IMR-90 (cell line): ENCODE results near the gene ELP4. TPM values are rescaled to one million over a fixed set of nuclear protein-coding genes. Genes with fewer than 3 reads are reported as not detected.

Experiments
- ATAC-seq: fragments of 200-7000 bp; cut with Tn5 transposase; 2 replicates; pipeline ENCODE4 v1.9.1; 2020; ENCODE audit warnings: low read depth, mild to moderate bottlenecking, moderate library complexity
- BruUV-seq: library from RNA; stranded (reverse); fragments of 400-500 nt; replicated peaks from 2 replicates; lab custom pipeline; 2021; lab: Mats Ljungman, UMichigan
- CTCF ChIA-PET: fragments of 300-600 bp; formaldehyde crosslinking; extraction: SDS; loops from one replicate; lab custom pipeline; 2021; ENCODE audit warnings: antibody characterized with exemption; lab: Yijun Ruan, JAX
- POLR2A ChIA-PET: fragments of 300-600 bp; sonication (Branson Sonifier 250); formaldehyde crosslinking; loops from one replicate; lab custom pipeline; 2022; ENCODE audit warnings: antibody characterized with exemption; ENCODE audit not compliant: unreplicated experiment; lab: Charles Lee
- DNase-seq: peaks from one replicate; pipeline ENCODE4 v3.0.0; 2013
- H2AFZ ChIP-seq: replicated peaks from 2 replicates; pipeline ENCODE3; 2013; ENCODE audit warnings: low read length, mild to moderate bottlenecking; ENCODE audit not compliant: poor library complexity
- H2AK5ac ChIP-seq: 2 replicates; pipeline ENCODE4 v1.6.1; 2013; ENCODE audit warnings: low read depth, low read length, inconsistent platforms
- H2AK9ac ChIP-seq: replicated peaks from 2 replicates; pipeline ENCODE3; 2013; ENCODE audit warnings: mild to moderate bottlenecking, low read depth, low read length, moderate library complexity; ENCODE audit not compliant: poor library complexity
- H2BK120ac ChIP-seq: 2 replicates; pipeline ENCODE4 v1.6.1; 2013; ENCODE audit warnings: low read depth, low read length, inconsistent platforms
- H2BK15ac ChIP-seq: 3 replicates; pipeline ENCODE4 v1.6.1; 2013; ENCODE audit warnings: low read depth, low read length, inconsistent platforms
- H2BK20ac ChIP-seq: 2 replicates; pipeline ENCODE4 v1.6.1; 2013; ENCODE audit warnings: low read depth, mild to moderate bottlenecking, inconsistent platforms, low read length, moderate library complexity
- H2BK5ac ChIP-seq: 2 replicates; pipeline ENCODE4 v1.6.1; 2013; ENCODE audit warnings: mild to moderate bottlenecking, low read depth, low read length, inconsistent platforms; ENCODE audit not compliant: poor library complexity, severe bottlenecking
- H3K14ac ChIP-seq: replicated peaks from 2 replicates; pipeline ENCODE4 v1.6.1; 2013; ENCODE audit warnings: low read depth, low read length, inconsistent platforms
- H3K18ac ChIP-seq: 2 replicates; pipeline ENCODE4 v1.6.1; 2013; ENCODE audit warnings: low read depth, low read length, control low read depth
- H3K23ac ChIP-seq: 2 replicates; pipeline ENCODE4 v1.6.1; 2013; ENCODE audit warnings: low read depth, low read length, inconsistent platforms
- H3K27ac ChIP-seq: 2 replicates; pipeline ENCODE4 v1.5.1; 2013; ENCODE audit warnings: mild to moderate bottlenecking, control low read depth, low read length; ENCODE audit not compliant: insufficient read depth
- H3K27me3 ChIP-seq: 2 replicates; pipeline ENCODE4 v1.6.1; 2013; ENCODE audit warnings: low read length; ENCODE audit not compliant: control insufficient read depth, insufficient read depth
- H3K36me3 ChIP-seq: 2 replicates; pipeline ENCODE4 v1.6.1; 2013; ENCODE audit warnings: low read length, mixed read lengths; ENCODE audit not compliant: control insufficient read depth, insufficient read depth
- H3K4ac ChIP-seq: 2 replicates; pipeline ENCODE4 v1.6.1; 2013; ENCODE audit warnings: low read depth, low read length, inconsistent platforms
- H3K4me1 ChIP-seq: 2 replicates; pipeline ENCODE4 v1.6.1; 2013; ENCODE audit warnings: low read length, mixed read lengths; ENCODE audit not compliant: control insufficient read depth, insufficient read depth
- H3K4me2 ChIP-seq: 2 replicates; pipeline ENCODE4 v1.6.1; 2013; ENCODE audit warnings: low read depth, mild to moderate bottlenecking, control low read depth, low read length, moderate library complexity
- H3K4me3 ChIP-seq: 2 replicates; pipeline ENCODE4 v1.5.1; 2013; ENCODE audit warnings: low read depth, mild to moderate bottlenecking, control low read depth, low read length, moderate library complexity; ENCODE audit not compliant: insufficient read depth
- H3K56ac ChIP-seq: 2 replicates; pipeline ENCODE4 v1.6.1; 2013; ENCODE audit warnings: low read length, inconsistent platforms; ENCODE audit not compliant: insufficient read depth; ENCODE audit errors: extremely low read depth
- H3K79me1 ChIP-seq, 2 experiments: 2 replicates each; pipeline ENCODE4 v1.6.1; 2013; ENCODE audit warnings: low read length in 2 of 2, inconsistent platforms in 1 of 2, low read depth in 1 of 2
- H3K9ac ChIP-seq: 2 replicates; pipeline ENCODE4 v1.6.1; 2013; ENCODE audit warnings: low read depth, low read length, control low read depth
- H3K9me1 ChIP-seq: 2 replicates; pipeline ENCODE4 v1.6.1; 2013; ENCODE audit warnings: low read length, inconsistent platforms; ENCODE audit not compliant: insufficient read depth
- H3K9me3 ChIP-seq: 2 replicates; pipeline ENCODE4 v1.6.1; 2013; ENCODE audit warnings: low read length; ENCODE audit not compliant: control insufficient read depth, insufficient read depth
- H4K20me1 ChIP-seq: 2 replicates; pipeline ENCODE4 v1.6.1; 2013; ENCODE audit warnings: low read length, inconsistent platforms; ENCODE audit not compliant: insufficient read depth
- H4K5ac ChIP-seq: 2 replicates; pipeline ENCODE4 v1.6.1; 2013; ENCODE audit warnings: mild to moderate bottlenecking, low read depth, low read length, control low read depth
- H4K8ac ChIP-seq, 2 experiments: 2 replicates each; pipeline ENCODE4 v1.6.1; 2013; ENCODE audit warnings: low read depth in 2 of 2, low read length in 2 of 2, control low read depth in 1 of 2, inconsistent platforms in 1 of 2
- H4K91ac ChIP-seq: 2 replicates; pipeline ENCODE4 v1.6.1; 2013; ENCODE audit warnings: low read depth, low read length, inconsistent platforms; ENCODE audit not compliant: insufficient read depth
- BHLHE40 ChIP-seq: fragments of 150-350 bp; IDR thresholded peaks from 2 replicates; pipeline ENCODE4 v1.6.1; 2016; ENCODE audit warnings: mild to moderate bottlenecking, low read depth, low read length
- CEBPB ChIP-seq: IDR thresholded peaks from 2 replicates; pipeline ENCODE4 v1.6.1; 2012; ENCODE audit warnings: low read depth, low read length, improper control_type of control experiment
- CHD1 ChIP-seq: IDR thresholded peaks from 2 replicates; pipeline ENCODE4 v1.6.1; 2012; ENCODE audit warnings: low read depth, low read length, improper control_type of control experiment
- FOS ChIP-seq: fragments of 150-350 bp; IDR thresholded peaks from 2 replicates; pipeline ENCODE4 v1.6.1; 2016; ENCODE audit warnings: low read depth, low read length
- MAFK ChIP-seq: IDR thresholded peaks from 2 replicates; pipeline ENCODE4 v1.6.1; 2012; ENCODE audit warnings: low read depth, low read length, improper control_type of control experiment
- MAZ ChIP-seq: IDR thresholded peaks from 2 replicates; pipeline ENCODE4 v1.6.1; 2012; ENCODE audit warnings: low read depth, mild to moderate bottlenecking, low read length, improper control_type of control experiment, moderate library complexity, borderline replicate concordance
- RCOR1 ChIP-seq: IDR thresholded peaks from 2 replicates; pipeline ENCODE4 v1.6.1; 2012; ENCODE audit warnings: mild to moderate bottlenecking, low read length, improper control_type of control experiment; ENCODE audit not compliant: insufficient replicate concordance
- RFX5 ChIP-seq: IDR thresholded peaks from 2 replicates; pipeline ENCODE4 v1.8.0; 2012; ENCODE audit warnings: low read depth, mild to moderate bottlenecking, low read length, moderate library complexity
- SMC3 ChIP-seq: fragments of 150-350 bp; IDR thresholded peaks from 2 replicates; pipeline ENCODE4 v1.6.1; 2016; ENCODE audit warnings: low read depth, mild to moderate bottlenecking, antibody characterized with exemption, low read length, moderate library complexity
- WGBS, 2 experiments: methylation state at CpG; one replicate each; pipeline versions ENCODE4 v1.1.5 to v1.1.7; 2013; ENCODE audit warnings: missing lambda C conversion rate in 2 of 2; ENCODE audit not compliant: insufficient read length in 1 of 2; ENCODE audit errors: extremely low coverage in 2 of 2; 5-methylcytosine and 5-hydroxymethylcytosine counted together
- dilution Hi-C: fragments of 300-500 bp; cut with HindIII; formaldehyde crosslinking; loops from one replicate; pipeline ENCODE4 v1.14.3; 2018; ENCODE audit warnings: low sequenced_read_pairs; ENCODE audit not compliant: unreplicated experiment
- in situ Hi-C: fragments of 300-500 bp; cut with MboI; formaldehyde crosslinking; loops from 3 replicates; pipeline ENCODE4 v1.14.3; 2019; ENCODE audit warnings: low sequenced_read_pairs, inconsistent platforms, mixed read lengths
- intact Hi-C: fragments of 100-400 bp; cut with micrococcal nuclease; formaldehyde crosslinking; loops from 2 replicates; pipeline ENCODE4 v1.10.0; 2022
- polyA plus RNA-seq, 3 experiments: library from polyadenylated mRNA; depleted of rRNA; stranded (reverse); fragments of >200 nt; gene quantifications; 2 replicates each; pipeline ENCODE4 v1.2.3, GENCODE V29; 2012; ENCODE audit warnings: low replicate concordance in 1 of 3
- total RNA-seq: library from RNA; depleted of rRNA; stranded (reverse); fragments of >200 nt; gene quantifications from 2 replicates; pipeline ENCODE4 v1.2.3, GENCODE V29; 2012
- TF ChIP-seq, protein P1 (sequence below): conservative IDR thresholded peaks from 2 replicates; pipeline ENCODE4 v1.5.1; 2012; ENCODE audit warnings: mild to moderate bottlenecking, low read depth, low read length, improper control_type of control experiment

ELP4 gene
- total and polyA plus RNA-seq, 2 of the 4 experiments (the other 2 are of a cell fraction), result 8.4 to 20.4 TPM

DNA sequence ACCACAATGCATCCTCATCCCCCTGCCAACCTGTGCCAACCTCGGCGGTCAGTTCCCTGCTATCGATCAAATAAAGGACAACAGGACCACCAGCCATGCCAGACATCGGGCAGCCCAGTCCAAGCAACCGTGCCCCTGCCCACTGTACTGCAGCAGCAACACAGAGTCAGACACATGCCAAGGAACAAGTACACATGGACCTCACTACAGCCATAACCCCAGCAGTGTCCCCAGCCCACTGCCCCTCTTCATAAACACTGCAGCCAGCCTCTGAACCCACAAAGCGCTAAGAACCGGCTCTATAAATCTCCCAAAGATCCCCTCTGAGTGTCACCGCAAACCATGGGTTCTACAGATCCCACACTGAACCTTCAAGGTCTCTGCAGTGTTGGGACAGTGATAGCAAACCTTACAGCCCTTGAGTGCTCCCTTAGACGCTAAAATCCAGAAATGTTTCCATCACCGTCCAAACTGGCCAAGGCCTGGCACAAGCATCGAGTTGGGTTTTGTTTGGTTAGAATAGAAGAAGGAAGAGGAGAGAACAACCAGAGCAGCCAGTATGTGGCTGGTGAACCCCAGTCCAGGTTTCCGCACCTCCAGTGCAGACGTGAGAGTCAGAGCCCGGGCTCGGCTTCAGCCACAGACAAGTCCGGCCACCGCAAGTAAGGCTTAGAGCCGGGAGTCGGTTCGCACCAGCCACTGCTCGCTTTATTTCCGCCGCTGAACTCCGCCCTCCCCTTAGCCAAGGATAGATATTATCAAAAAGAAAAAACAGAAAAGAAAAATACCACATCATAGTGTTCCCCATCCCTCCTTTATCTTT, 293.6 kb downstream of the ELP4 start (continued):
- TF ChIP-seq MAFK, result no peak

DNA sequence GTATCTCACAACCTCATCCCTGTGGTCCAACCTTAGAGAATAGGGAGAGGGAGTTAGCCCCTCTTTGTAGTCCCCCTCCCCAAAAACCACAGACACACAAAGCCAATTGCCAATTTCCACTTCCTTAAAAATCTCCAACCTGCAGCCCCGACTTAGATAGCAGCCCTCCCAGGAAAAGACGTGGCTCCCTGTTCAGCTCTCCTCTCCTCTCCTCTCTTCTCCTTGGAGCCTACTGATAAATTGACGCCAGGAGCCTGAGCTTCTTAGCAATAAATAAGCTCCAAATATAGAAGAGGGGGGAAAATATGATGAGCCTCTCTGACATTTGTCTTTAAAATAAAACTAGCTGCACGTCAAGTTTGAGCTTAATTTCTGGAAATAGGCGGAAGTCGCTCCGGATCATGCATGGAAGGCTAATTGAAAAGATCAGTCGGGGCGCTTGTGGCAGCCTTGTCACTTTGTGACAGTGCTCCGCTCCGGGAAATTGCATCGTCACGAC, 294.3 kb downstream of the ELP4 start:
- Histone ChIP-seq H3K56ac (no peak overlapping the region), H3K14ac (no peak overlapping the region), H3K36me3 (no peaks in the 10 kb centered on the region), H3K79me1 (no peaks in the 10 kb centered on the region), H2BK120ac (no peak overlapping the region), H3K4me2 (no peak overlapping the region), H3K18ac (no peak overlapping the region), H2BK15ac (no peak overlapping the region), H3K27me3 (peaks cover 95% of the 10 kb centered on the region), H4K91ac (no peak overlapping the region), H3K9ac (no peak overlapping the region), H3K27ac (no peak overlapping the region), H3K9me3 (peaks cover 41% of the 10 kb centered on the region), H3K4me3 (no peak overlapping the region), H3K4me1 (peaks cover 2% of the 10 kb centered on the region; the same call in 1 of the 2 replicates), H4K20me1 (peaks cover 5% of the 10 kb centered on the region; the same call in 1 of the 2 replicates), H3K9me1 (peaks cover 4% of the 10 kb centered on the region; the same call in 1 of the 2 replicates), H3K23ac (no peak overlapping the region), H2AK9ac (no peak overlapping the region), H2BK5ac (no peak overlapping the region), H2AK5ac (no peak overlapping the region), H2AFZ (no peak overlapping the region), H4K8ac (no peak overlapping the region), H2BK20ac (no peak overlapping the region), H4K5ac (no peak overlapping the region), H3K4ac (no peak overlapping the region)
- intact Hi-C loops, result no loop called here
- dilution Hi-C loops, result no loop called here
- BruUV-seq, result no TSS peak
- ChIA-PET POLR2A (no interaction called here), CTCF (no interaction called here)
- no peak for DNase-seq
- TF ChIP-seq CHD1 (no peak), SMC3 (no peak), FOS (no peak), RCOR1 (no peak), MAFK (no peak), CEBPB (no peak), MAZ (no peak), BHLHE40 (no peak), RFX5 (no peak)
- TF ChIP-seq, protein P1, sequence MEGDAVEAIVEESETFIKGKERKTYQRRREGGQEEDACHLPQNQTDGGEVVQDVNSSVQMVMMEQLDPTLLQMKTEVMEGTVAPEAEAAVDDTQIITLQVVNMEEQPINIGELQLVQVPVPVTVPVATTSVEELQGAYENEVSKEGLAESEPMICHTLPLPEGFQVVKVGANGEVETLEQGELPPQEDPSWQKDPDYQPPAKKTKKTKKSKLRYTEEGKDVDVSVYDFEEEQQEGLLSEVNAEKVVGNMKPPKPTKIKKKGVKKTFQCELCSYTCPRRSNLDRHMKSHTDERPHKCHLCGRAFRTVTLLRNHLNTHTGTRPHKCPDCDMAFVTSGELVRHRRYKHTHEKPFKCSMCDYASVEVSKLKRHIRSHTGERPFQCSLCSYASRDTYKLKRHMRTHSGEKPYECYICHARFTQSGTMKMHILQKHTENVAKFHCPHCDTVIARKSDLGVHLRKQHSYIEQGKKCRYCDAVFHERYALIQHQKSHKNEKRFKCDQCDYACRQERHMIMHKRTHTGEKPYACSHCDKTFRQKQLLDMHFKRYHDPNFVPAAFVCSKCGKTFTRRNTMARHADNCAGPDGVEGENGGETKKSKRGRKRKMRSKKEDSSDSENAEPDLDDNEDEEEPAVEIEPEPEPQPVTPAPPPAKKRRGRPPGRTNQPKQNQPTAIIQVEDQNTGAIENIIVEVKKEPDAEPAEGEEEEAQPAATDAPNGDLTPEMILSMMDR, result no peak
- WGBS, 2 experiments, result 20% methylated on average over 9 of the region's 13 CpGs; no CpG with 5 or more reads in 1 of the 2 experiments
- in situ Hi-C loops, result no loop called here
- ATAC-seq, result no peak
